Spleen (tissue), 7 donors: Measurements from ENCODE around the gene SLC9A8.

ENCODE experiments used
- POLR2AphosphoS5 ChIP-seq, 3 donors: sonication (generic); formaldehyde crosslinking; IDR thresholded peaks; one replicate each; pipeline ENCODE4 v1.5.1; 2017; ENCODE audit warnings: antibody characterized with exemption in 3 of 3
- TF ChIP-seq, protein P1 (sequence below), 11 experiments: fragments of 200-600 bp in 7 of 11; fragments of 450-650 bp in 4 of 11; sonication (generic) in 4 of 11; IDR thresholded peaks in 8 of 11; conservative IDR thresholded peaks in 3 of 11; 1 replicate in 7 of 11; 2 replicates in 4 of 11; pipeline versions ENCODE4 v1.4.0 to v1.8.0; 2016 to 2021; ENCODE audit warnings: antibody characterized with exemption in 11 of 11, inconsistent platforms in 4 of 11, mild to moderate bottlenecking in 1 of 11
- donor health status: DM: no; HTN: no; CAD: no; lungs with moderate emphysema.
- donor health status: DM: no; HTN: no; CAD: no.
- donor health status: DM: no; HTN: no; CAD: no.

GRCh38 chr20:49823152-49823847 lies 10.7 kb downstream of the SLC9A8 start:
- TF ChIP-seq, protein P1, sequence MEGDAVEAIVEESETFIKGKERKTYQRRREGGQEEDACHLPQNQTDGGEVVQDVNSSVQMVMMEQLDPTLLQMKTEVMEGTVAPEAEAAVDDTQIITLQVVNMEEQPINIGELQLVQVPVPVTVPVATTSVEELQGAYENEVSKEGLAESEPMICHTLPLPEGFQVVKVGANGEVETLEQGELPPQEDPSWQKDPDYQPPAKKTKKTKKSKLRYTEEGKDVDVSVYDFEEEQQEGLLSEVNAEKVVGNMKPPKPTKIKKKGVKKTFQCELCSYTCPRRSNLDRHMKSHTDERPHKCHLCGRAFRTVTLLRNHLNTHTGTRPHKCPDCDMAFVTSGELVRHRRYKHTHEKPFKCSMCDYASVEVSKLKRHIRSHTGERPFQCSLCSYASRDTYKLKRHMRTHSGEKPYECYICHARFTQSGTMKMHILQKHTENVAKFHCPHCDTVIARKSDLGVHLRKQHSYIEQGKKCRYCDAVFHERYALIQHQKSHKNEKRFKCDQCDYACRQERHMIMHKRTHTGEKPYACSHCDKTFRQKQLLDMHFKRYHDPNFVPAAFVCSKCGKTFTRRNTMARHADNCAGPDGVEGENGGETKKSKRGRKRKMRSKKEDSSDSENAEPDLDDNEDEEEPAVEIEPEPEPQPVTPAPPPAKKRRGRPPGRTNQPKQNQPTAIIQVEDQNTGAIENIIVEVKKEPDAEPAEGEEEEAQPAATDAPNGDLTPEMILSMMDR (IDR thresholded peaks at IDR 0.05 in 8 of 11, conservative IDR thresholded peaks at IDR 0.05 in 3 of 11), result no peak
- no peak for TF ChIP-seq POLR2AphosphoS5 (IDR thresholded peaks at IDR 0.05)
